ENCODE results near the gene STARD8.

- TF ChIP-seq POLR2A (IDR thresholded peaks at IDR 0.05): no peak
- no peak for TF ChIP-seq CTCF (IDR thresholded peaks at IDR 0.05)
- TF ChIP-seq EP300 (IDR thresholded peaks at IDR 0.05; ENCODE audit: low read depth): no peak
Observed at GRCh38 chrX:68749426-68749825, 102.0 kb downstream of the STARD8 start.
